Measurements from ENCODE around the gene FAM114A1.

Gene FAM114A1

GRCh38 chr4:38946919-38947318, 79.3 kb downstream of the FAM114A1 start:
- no peak for TF ChIP-seq CTCF (IDR thresholded peaks at IDR 0.05; ENCODE audit: insufficient read depth, missing control alignments)
- DNase-seq (ENCODE audit: insufficient read length, low spot score) (no peak), FAIRE-seq (no peak)

GRCh38 chr4:38948551-38948950, 80.9 kb downstream of the FAM114A1 start:
- no peak for TF ChIP-seq CTCF (IDR thresholded peaks at IDR 0.05; ENCODE audit: insufficient read depth, missing control alignments)
- DNase-seq (ENCODE audit: insufficient read length, low spot score) (no peak), FAIRE-seq (no peak)

- peak; percentile 81 for FAIRE-seq
- TF ChIP-seq CTCF (IDR thresholded peaks at IDR 0.05; ENCODE audit: insufficient read depth, missing control alignments): no peak
- no peak for DNase-seq (ENCODE audit: insufficient read length, low spot score)
Observed at GRCh38 chr4:38949411-38950051, 81.9 kb downstream of the FAM114A1 start.

- TF ChIP-seq CTCF (IDR thresholded peaks at IDR 0.05; ENCODE audit: insufficient read depth, missing control alignments): no peak
- no peak for FAIRE-seq
- DNase-seq (ENCODE audit: insufficient read length, low spot score): no peak
Observed at GRCh38 chr4:38950159-38950558, 82.6 kb downstream of the FAM114A1 start.

GRCh38 chr4:38950734-38951133, 83.1 kb downstream of the FAM114A1 start:
- FAIRE-seq: no peak
- no peak for DNase-seq (ENCODE audit: insufficient read length, low spot score)
- no peak for TF ChIP-seq CTCF (IDR thresholded peaks at IDR 0.05; ENCODE audit: insufficient read depth, missing control alignments)

GRCh38 chr4:38951598-38951997, 84.0 kb downstream of the FAM114A1 start:
- TF ChIP-seq CTCF (IDR thresholded peaks at IDR 0.05; ENCODE audit: insufficient read depth, missing control alignments): no peak
- no peak for DNase-seq (ENCODE audit: insufficient read length, low spot score)
- no peak for FAIRE-seq

- DNase-seq (ENCODE audit: insufficient read length, low spot score) (no peak), FAIRE-seq (no peak)
- no peak for TF ChIP-seq CTCF (IDR thresholded peaks at IDR 0.05; ENCODE audit: insufficient read depth, missing control alignments)
Observed at GRCh38 chr4:38952017-38952416, 84.4 kb downstream of the FAM114A1 start.
